HCT116 (cell line): ENCODE results near the gene NDUFA7. TPM values are rescaled to one million over a fixed set of nuclear protein-coding genes. Genes with fewer than 3 reads are reported as not detected.

Experiments used
- ATAC-seq: fragments of 200-7000 bp; cut with Tn5 transposase; 2 replicates; pipeline ENCODE4 v1.9.1; 2020; ENCODE audit warnings: mild to moderate bottlenecking, moderate library complexity
- BruUV-seq: library from RNA; stranded (reverse); fragments of 400-500 nt; replicated peaks from 2 replicates; lab custom pipeline; 2021; lab: Mats Ljungman, UMichigan
- CTCF ChIA-PET: fragments of 300-600 bp; sonication (Branson Sonifier 250); formaldehyde crosslinking; loops from one replicate; lab custom pipeline; 2021; ENCODE audit warnings: antibody characterized with exemption; lab: Charles Lee
- POLR2A ChIA-PET: fragments of 300-600, 350-600 bp; sonication (Branson Sonifier 250); formaldehyde crosslinking; loops from one replicate; lab custom pipeline; 2021; ENCODE audit warnings: antibody characterized with exemption; lab: Charles Lee
- RAD21 ChIA-PET, 2 experiments: fragments of 300-600 bp; sonication (Branson Sonifier 250); formaldehyde crosslinking; loops; one replicate each; lab custom pipeline; 2023; ENCODE audit warnings: low total read pairs in 2 of 2; ENCODE audit not compliant: uncharacterized antibody in 2 of 2, unreplicated experiment in 2 of 2, low non-redundant PET in 1 of 2; lab: Charles Lee
- DNase-seq: peaks from one replicate; pipeline ENCODE4 v3.0.0-alpha.2; 2010; ENCODE audit warnings: low read depth, low spot score
- H2AFZ ChIP-seq: fragments of 200-600 bp; shearing (Covaris generic), sonication (generic); 2 replicates; pipeline ENCODE4 v1.6.1; 2017; ENCODE audit warnings: low read depth, mixed run types, mixed read lengths, antibody characterized with exemption, low read length; ENCODE audit not compliant: poor library complexity, severe bottlenecking
- H3K27ac ChIP-seq: 2 replicates; pipeline ENCODE4 v1.5.1; 2012; ENCODE audit warnings: low read depth, low read length
- H3K27me3 ChIP-seq: fragments of 200-600 bp; sonication (generic); 2 replicates; pipeline ENCODE4 v1.6.1; 2016; ENCODE audit warnings: mixed run types, low read length, mixed read lengths; ENCODE audit not compliant: insufficient read depth
- H3K36me3 ChIP-seq, 2 experiments: fragments of 200-500 bp in 1 of 2; fragments of 200-600 bp in 1 of 2; sonication (Bioruptor generic) in 1 of 2; sonication (generic) in 1 of 2; 2 replicates each; pipeline versions ENCODE4 v1.5.1 to v1.6.1; 2014 to 2016; ENCODE audit warnings: low read length in 2 of 2, inconsistent platforms in 1 of 2, mixed read lengths in 1 of 2, mixed run types in 1 of 2; ENCODE audit not compliant: insufficient read depth in 2 of 2, control insufficient read depth in 1 of 2
- H3K4me1 ChIP-seq, 2 experiments: fragments of 200-600 bp in 1 of 2; sonication (generic) in 1 of 2; 2 replicates each; pipeline versions ENCODE4 v1.5.1 to v1.6.1; 2012 to 2017; ENCODE audit warnings: low read length in 2 of 2, inconsistent platforms in 1 of 2, mild to moderate bottlenecking in 1 of 2, mixed read lengths in 1 of 2, mixed run types in 1 of 2, moderate library complexity in 1 of 2; ENCODE audit not compliant: insufficient read depth in 2 of 2, control insufficient read depth in 1 of 2
- H3K4me2 ChIP-seq: fragments of 200-600 bp; sonication (generic); 2 replicates; pipeline ENCODE4 v1.6.1; 2017; ENCODE audit warnings: mixed run types, low read length, mixed read lengths
- H3K4me3 ChIP-seq, 2 experiments: fragments of 200-600 bp in 1 of 2; sonication (generic) in 1 of 2; replicated peaks in 1 of 2; 2 replicates each; pipeline ENCODE4 v1.5.1; 2011 to 2016; ENCODE audit warnings: low read length in 2 of 2, control low read depth in 1 of 2, low read depth in 1 of 2, mild to moderate bottlenecking in 1 of 2, mixed read lengths in 1 of 2, mixed run types in 1 of 2
- H3K79me2 ChIP-seq: fragments of 200-600 bp; sonication (generic); 2 replicates; pipeline ENCODE4 v1.6.1; 2017; ENCODE audit warnings: mild to moderate bottlenecking, mixed run types, low read length, moderate library complexity, mixed read lengths; ENCODE audit not compliant: insufficient read depth
- H3K9ac ChIP-seq: fragments of 200-600 bp; sonication (generic); 2 replicates; pipeline ENCODE4 v1.6.1; 2016; ENCODE audit warnings: low read length, mixed read lengths
- H3K9me2 ChIP-seq: fragments of 200-600 bp; sonication (generic), shearing (Covaris generic); 2 replicates; pipeline ENCODE4 v1.6.1; 2017; ENCODE audit warnings: mixed run types, mild to moderate bottlenecking, moderate library complexity; ENCODE audit not compliant: insufficient read depth
- H3K9me3 ChIP-seq, 2 experiments: fragments of 200-500 bp in 1 of 2; fragments of 200-600 bp in 1 of 2; sonication (Bioruptor generic) in 1 of 2; sonication (generic) in 1 of 2; 2 replicates each; pipeline ENCODE4 v1.6.1; 2014 to 2017; ENCODE audit warnings: low read length in 2 of 2, mixed read lengths in 2 of 2, inconsistent platforms in 1 of 2, low read depth in 1 of 2, mild to moderate bottlenecking in 1 of 2, mixed run types in 1 of 2, moderate library complexity in 1 of 2; ENCODE audit not compliant: control insufficient read depth in 1 of 2, insufficient read depth in 1 of 2
- H4K20me1 ChIP-seq: fragments of 200-600 bp; sonication (generic), shearing (Covaris generic); 2 replicates; pipeline ENCODE4 v1.6.1; 2017; ENCODE audit warnings: mixed run types, mild to moderate bottlenecking, moderate library complexity; ENCODE audit not compliant: insufficient read depth
- CBX3 ChIP-seq: IDR thresholded peaks from 2 replicates; pipeline ENCODE4 v1.6.1; 2012; ENCODE audit warnings: low read depth
- CEBPB ChIP-seq: IDR thresholded peaks from 2 replicates; pipeline ENCODE4 v1.6.1; 2012; ENCODE audit warnings: low read depth
- EGR1 ChIP-seq: IDR thresholded peaks from 2 replicates; pipeline ENCODE4 v1.6.1; 2012; ENCODE audit warnings: low read depth
- ELF1 ChIP-seq: IDR thresholded peaks from 2 replicates; pipeline ENCODE4 v1.6.1; 2012; ENCODE audit warnings: low read depth, borderline replicate concordance
- EZH2 ChIP-seq: fragments of 200-600 bp; sonication (generic); IDR thresholded peaks from 2 replicates; pipeline ENCODE4 v1.6.1; 2017; ENCODE audit warnings: antibody characterized with exemption, mixed run types
- EZH2phosphoT487 ChIP-seq: fragments of 200-600 bp; IDR thresholded peaks from 2 replicates; pipeline ENCODE4 v1.6.1; 2018; ENCODE audit warnings: antibody characterized with exemption, borderline replicate concordance
- FOSL1 ChIP-seq: IDR thresholded peaks from 2 replicates; pipeline ENCODE4 v1.6.1; 2012; ENCODE audit warnings: low read depth
- JUND ChIP-seq: IDR thresholded peaks from 2 replicates; pipeline ENCODE4 v1.6.1; 2012
- RAD21 ChIP-seq: IDR thresholded peaks from 2 replicates; pipeline ENCODE4 v1.6.1; 2012; ENCODE audit warnings: low read depth, mild to moderate bottlenecking
- SIN3A ChIP-seq: IDR thresholded peaks from 2 replicates; pipeline ENCODE4 v1.6.1; 2012; ENCODE audit warnings: low read depth
- SP1 ChIP-seq: IDR thresholded peaks from 2 replicates; pipeline ENCODE4 v1.6.1; 2012; ENCODE audit warnings: low read depth
- SRF ChIP-seq: IDR thresholded peaks from 2 replicates; pipeline ENCODE4 v1.6.1; 2012; ENCODE audit warnings: low read depth
- TCF7L2 ChIP-seq: IDR thresholded peaks from 2 replicates; pipeline ENCODE4 v1.7.0; 2011; ENCODE audit warnings: borderline replicate concordance, inconsistent platforms; ENCODE audit not compliant: insufficient read depth, insufficient read length; ENCODE audit errors: extremely low read depth
- YY1 ChIP-seq: IDR thresholded peaks from 2 replicates; pipeline ENCODE4 v1.6.1; 2011; ENCODE audit warnings: low read length, low read depth, moderate library complexity, mild to moderate bottlenecking; ENCODE audit not compliant: insufficient replicate concordance; ENCODE audit errors: extremely low read depth
- ZFX ChIP-seq: fragments of 450-650 bp; IDR thresholded peaks from 2 replicates; pipeline ENCODE4 v1.6.1; 2017
- intact Hi-C: fragments of 100-400 bp; cut with micrococcal nuclease; formaldehyde crosslinking; loops from 2 replicates; pipeline ENCODE4 v1.10.0; 2022
- total RNA-seq: library from RNA; stranded (reverse); gene quantifications from one replicate; pipeline ENCODE4 v1.2.1, GENCODE V29; 2021; ENCODE audit not compliant: unreplicated experiment
- TF ChIP-seq, protein P1 (sequence below): IDR thresholded peaks from 2 replicates; pipeline ENCODE4 v1.6.1; 2011; ENCODE audit warnings: mild to moderate bottlenecking, low read length, moderate library complexity; ENCODE audit not compliant: insufficient replicate concordance; ENCODE audit errors: extremely low read depth
- TF ChIP-seq, protein P2 (sequence below): IDR thresholded peaks from 2 replicates; pipeline ENCODE4 v1.6.1; 2012; ENCODE audit warnings: low read depth
- TF ChIP-seq, protein P3 (sequence below): IDR thresholded peaks from 2 replicates; pipeline ENCODE4 v1.6.1; 2012

NDUFA7 gene
- total RNA-seq, 1 experiment from 2014 or later, result 86.9 TPM

DNA sequence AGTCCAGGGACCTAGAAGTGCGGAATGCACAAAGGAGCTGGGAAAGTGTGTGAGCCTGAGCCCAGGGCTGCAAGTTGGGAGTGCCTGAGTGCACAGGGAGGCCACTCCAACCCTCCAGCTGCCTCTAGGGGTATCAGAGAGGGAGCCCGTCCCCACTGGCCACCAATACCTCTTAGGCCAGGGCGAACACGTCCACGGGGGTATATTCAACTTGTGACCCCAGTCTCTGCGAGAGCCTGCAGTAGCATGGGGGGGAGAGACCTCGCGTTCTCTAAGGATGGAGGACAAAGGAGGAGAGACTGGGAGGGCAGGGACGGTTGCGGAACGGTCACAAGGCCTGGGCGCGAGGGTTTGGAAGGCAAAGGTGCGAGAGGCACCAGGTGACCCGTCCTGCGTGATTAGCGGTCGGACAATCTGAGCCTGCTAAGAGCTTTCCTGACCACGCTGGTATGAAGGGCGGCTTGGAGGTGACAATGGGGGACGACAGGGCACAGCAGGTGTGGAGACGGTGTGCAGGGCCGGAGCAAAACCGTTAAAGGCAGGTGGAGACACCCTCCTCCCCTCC, 13.7 kb downstream of the NDUFA7 start (continued):
- TF ChIP-seq, protein P1, sequence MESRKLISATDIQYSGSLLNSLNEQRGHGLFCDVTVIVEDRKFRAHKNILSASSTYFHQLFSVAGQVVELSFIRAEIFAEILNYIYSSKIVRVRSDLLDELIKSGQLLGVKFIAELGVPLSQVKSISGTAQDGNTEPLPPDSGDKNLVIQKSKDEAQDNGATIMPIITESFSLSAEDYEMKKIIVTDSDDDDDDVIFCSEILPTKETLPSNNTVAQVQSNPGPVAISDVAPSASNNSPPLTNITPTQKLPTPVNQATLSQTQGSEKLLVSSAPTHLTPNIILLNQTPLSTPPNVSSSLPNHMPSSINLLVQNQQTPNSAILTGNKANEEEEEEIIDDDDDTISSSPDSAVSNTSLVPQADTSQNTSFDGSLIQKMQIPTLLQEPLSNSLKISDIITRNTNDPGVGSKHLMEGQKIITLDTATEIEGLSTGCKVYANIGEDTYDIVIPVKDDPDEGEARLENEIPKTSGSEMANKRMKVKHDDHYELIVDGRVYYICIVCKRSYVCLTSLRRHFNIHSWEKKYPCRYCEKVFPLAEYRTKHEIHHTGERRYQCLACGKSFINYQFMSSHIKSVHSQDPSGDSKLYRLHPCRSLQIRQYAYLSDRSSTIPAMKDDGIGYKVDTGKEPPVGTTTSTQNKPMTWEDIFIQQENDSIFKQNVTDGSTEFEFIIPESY, result no peak
- TF ChIP-seq SIN3A (no peak), EZH2phosphoT487 (no peak), ZFX (no peak), EGR1 (no peak), SRF (no peak), RAD21 (no peak), EZH2 (no peak)

DNA sequence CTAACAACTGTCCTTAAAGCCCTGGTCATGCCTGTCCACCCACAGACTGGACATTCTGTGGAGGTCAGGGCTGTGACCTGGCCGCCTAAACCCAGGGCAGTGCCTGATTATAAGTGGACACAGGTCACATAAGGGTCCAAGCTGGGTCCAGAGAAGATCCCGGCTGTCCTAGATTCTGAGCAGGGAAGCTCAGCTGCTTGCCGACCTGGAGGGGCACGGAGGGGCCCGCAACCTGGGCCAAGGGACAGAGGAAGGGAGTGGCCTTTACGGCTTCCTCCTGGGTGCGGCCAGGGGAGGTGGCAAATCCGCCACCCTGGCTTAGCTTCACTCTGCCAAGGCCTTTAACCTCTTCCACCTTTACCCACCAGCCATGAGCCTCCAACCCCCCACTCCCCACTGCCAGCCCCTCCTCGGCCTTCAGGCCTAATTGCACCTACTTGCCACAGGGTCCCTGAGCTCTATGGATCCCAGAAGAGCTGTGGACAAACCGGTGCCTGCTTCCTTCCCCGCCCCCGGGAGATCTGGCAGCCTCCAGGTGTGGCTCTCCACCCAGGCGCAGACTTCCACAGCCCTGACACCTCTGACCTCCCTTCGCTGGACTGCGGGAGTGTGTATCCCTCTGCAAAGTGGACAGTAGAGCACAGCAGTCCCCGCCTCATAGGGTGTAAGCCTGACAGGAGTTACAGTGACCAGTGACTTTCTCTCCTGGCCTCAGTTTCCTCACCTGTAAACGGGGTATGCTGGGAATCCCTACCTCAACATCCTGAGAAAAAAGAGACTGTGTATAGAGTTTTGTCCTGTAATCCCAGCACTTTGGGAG, 14.7 kb downstream of the NDUFA7 start:
- Histone ChIP-seq H3K4me3 (peak overlapping the region; percentile 76 to 77), H3K4me1 (peaks cover 24 to 70% of the 10 kb centered on the region in 2 experiments), H3K36me3 (peaks cover 7 to 11% of the 10 kb centered on the region in 2 experiments; a peak in 3 of 4 replicates), H3K4me2 (peak overlapping the region; percentile 94), H2AFZ (no peak overlapping the region), H3K9ac (peak overlapping the region; percentile 87), H3K9me3 (no peaks in the 10 kb centered on the region), H3K9me2 (no peaks in the 10 kb centered on the region), H3K27ac (peak overlapping the region; percentile 86), H3K79me2 (peaks cover 32% of the 10 kb centered on the region), H3K27me3 (no peaks in the 10 kb centered on the region), H4K20me1 (no peaks in the 10 kb centered on the region)
- POLR2A ChIA-PET, result interaction anchor here (0.7 to 1.3 kb wide), 2 partner anchors 13 to 363 kb away, joined by 3 read pairs; no protein-coding TSS in a partner anchor
- RAD21 ChIA-PET, result no interaction called here
- TSS peak; percentile 53 for BruUV-seq
- DNase-seq, result no peak
- intact Hi-C loops, result no loop called here
- TF ChIP-seq EZH2phosphoT487 (no peak), YY1 (no peak), CBX3 (no peak), SP1 (no peak), ELF1 (no peak), SRF (no peak), RAD21 (no peak), CEBPB (no peak), FOSL1 (no peak), ZFX (no peak), JUND (no peak), TCF7L2 (no peak)
- TF ChIP-seq, protein P2, sequence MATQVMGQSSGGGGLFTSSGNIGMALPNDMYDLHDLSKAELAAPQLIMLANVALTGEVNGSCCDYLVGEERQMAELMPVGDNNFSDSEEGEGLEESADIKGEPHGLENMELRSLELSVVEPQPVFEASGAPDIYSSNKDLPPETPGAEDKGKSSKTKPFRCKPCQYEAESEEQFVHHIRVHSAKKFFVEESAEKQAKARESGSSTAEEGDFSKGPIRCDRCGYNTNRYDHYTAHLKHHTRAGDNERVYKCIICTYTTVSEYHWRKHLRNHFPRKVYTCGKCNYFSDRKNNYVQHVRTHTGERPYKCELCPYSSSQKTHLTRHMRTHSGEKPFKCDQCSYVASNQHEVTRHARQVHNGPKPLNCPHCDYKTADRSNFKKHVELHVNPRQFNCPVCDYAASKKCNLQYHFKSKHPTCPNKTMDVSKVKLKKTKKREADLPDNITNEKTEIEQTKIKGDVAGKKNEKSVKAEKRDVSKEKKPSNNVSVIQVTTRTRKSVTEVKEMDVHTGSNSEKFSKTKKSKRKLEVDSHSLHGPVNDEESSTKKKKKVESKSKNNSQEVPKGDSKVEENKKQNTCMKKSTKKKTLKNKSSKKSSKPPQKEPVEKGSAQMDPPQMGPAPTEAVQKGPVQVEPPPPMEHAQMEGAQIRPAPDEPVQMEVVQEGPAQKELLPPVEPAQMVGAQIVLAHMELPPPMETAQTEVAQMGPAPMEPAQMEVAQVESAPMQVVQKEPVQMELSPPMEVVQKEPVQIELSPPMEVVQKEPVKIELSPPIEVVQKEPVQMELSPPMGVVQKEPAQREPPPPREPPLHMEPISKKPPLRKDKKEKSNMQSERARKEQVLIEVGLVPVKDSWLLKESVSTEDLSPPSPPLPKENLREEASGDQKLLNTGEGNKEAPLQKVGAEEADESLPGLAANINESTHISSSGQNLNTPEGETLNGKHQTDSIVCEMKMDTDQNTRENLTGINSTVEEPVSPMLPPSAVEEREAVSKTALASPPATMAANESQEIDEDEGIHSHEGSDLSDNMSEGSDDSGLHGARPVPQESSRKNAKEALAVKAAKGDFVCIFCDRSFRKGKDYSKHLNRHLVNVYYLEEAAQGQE, result no peak
- TF ChIP-seq, protein P3, sequence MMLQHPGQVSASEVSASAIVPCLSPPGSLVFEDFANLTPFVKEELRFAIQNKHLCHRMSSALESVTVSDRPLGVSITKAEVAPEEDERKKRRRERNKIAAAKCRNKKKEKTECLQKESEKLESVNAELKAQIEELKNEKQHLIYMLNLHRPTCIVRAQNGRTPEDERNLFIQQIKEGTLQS, result no peak
- CTCF ChIA-PET, result no interaction called here
- ATAC-seq, result no peak
